Ascending aorta (tissue), 2 donors: ENCODE measurements around the gene PTPN3. TPM values are rescaled to one million over a fixed set of nuclear protein-coding genes. Genes with fewer than 3 reads are reported as not detected.

Experiments
- DNase-seq, 2 donors: peaks; one replicate each; pipeline ENCODE4 v3.0.0-alpha.2; 2019; ENCODE audit warnings: low spot score in 2 of 2
- H3K27ac ChIP-seq, 2 donors: fragments of 200-600 bp; sonication (generic); one replicate each; pipeline ENCODE4 v1.5.1; 2016 to 2017; ENCODE audit warnings: mild to moderate bottlenecking in 1 of 2
- H3K27me3 ChIP-seq: fragments of 200-600 bp; sonication (generic); one replicate; pipeline ENCODE4 v1.5.1; 2017
- H3K36me3 ChIP-seq, 2 donors: fragments of 200-600 bp; sonication (generic); one replicate each; pipeline ENCODE4 v1.5.1; 2016
- H3K4me1 ChIP-seq, 2 donors: fragments of 200-600 bp; sonication (generic); one replicate each; pipeline ENCODE4 v1.5.1; 2016 to 2017; ENCODE audit warnings: mild to moderate bottlenecking in 1 of 2
- H3K4me3 ChIP-seq, 2 donors: fragments of 200-600 bp; sonication (generic); one replicate each; pipeline ENCODE4 v1.5.1; 2016 to 2017; ENCODE audit warnings: mild to moderate bottlenecking in 1 of 2
- H3K9me3 ChIP-seq, 2 donors: fragments of 200-600 bp; sonication (generic); one replicate each; pipeline ENCODE4 v1.5.1; 2016
- intact Hi-C: fragments of 100-400 bp; cut with DNase I; formaldehyde crosslinking; loops from one replicate; pipeline ENCODE4 v1.15.1; 2023
- total RNA-seq: library from RNA; depleted of rRNA; stranded (reverse); fragments of >200 nt; gene quantifications from one replicate; pipeline ENCODE4 v1.1.0, GENCODE V29; 2016
- TF ChIP-seq, protein P1 (sequence below), 3 experiments: fragments of 200-600 bp in 2 of 3; fragments of 450-650 bp in 1 of 3; sonication (generic) in 2 of 3; IDR thresholded peaks; one replicate each; pipeline ENCODE4 v1.5.1; 2016 to 2019; ENCODE audit warnings: antibody characterized with exemption in 3 of 3, mild to moderate bottlenecking in 1 of 3, moderate library complexity in 1 of 3

The PTPN3 gene
- total RNA-seq, 1 donor from 2014 or later: 4.3 TPM

GRCh38 chr9:109382585-109382984 lies 115.5 kb downstream of the PTPN3 start:
- Histone ChIP-seq H3K36me3 (peaks cover 72 to 94% of the 10 kb centered on the region in 2 donors), H3K27me3 (no peaks in the 10 kb centered on the region), H3K4me1 (no peaks in the 10 kb centered on the region), H3K4me3 (no peak overlapping the region), H3K27ac (no peak overlapping the region), H3K9me3 (no peaks in the 10 kb centered on the region)
- no peak for DNase-seq
- intact Hi-C loops: no loop called here
- TF ChIP-seq, protein P1, sequence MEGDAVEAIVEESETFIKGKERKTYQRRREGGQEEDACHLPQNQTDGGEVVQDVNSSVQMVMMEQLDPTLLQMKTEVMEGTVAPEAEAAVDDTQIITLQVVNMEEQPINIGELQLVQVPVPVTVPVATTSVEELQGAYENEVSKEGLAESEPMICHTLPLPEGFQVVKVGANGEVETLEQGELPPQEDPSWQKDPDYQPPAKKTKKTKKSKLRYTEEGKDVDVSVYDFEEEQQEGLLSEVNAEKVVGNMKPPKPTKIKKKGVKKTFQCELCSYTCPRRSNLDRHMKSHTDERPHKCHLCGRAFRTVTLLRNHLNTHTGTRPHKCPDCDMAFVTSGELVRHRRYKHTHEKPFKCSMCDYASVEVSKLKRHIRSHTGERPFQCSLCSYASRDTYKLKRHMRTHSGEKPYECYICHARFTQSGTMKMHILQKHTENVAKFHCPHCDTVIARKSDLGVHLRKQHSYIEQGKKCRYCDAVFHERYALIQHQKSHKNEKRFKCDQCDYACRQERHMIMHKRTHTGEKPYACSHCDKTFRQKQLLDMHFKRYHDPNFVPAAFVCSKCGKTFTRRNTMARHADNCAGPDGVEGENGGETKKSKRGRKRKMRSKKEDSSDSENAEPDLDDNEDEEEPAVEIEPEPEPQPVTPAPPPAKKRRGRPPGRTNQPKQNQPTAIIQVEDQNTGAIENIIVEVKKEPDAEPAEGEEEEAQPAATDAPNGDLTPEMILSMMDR (IDR thresholded peaks at IDR 0.05): no peak

DNA sequence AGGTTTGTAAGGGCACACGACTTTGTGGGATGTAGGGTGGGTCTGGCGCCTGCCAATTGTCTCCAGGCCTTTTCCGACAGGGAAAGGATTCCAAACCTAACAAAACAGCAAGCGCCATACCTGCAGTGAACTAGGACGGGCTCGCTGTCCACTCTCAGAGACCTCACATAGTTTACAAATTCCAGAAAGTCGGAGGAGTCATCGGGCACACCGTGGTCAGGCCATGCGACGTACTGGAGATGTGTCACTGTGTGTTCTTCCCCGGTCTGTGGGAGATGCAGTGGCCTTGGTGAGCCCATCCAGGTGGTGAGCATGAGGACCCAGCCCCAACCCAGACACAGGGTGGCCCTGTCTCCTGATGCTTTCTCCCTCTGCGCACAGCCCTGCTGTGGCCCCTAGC lies 115.9 kb downstream of the PTPN3 start:
- Histone ChIP-seq H3K27me3 (no peaks in the 10 kb centered on the region), H3K27ac (no peak overlapping the region), H3K4me1 (no peaks in the 10 kb centered on the region), H3K4me3 (no peak overlapping the region), H3K9me3 (no peaks in the 10 kb centered on the region), H3K36me3 (peaks cover 69 to 89% of the 10 kb centered on the region in 2 donors)
- no peak for DNase-seq
- TF ChIP-seq, protein P1 (IDR thresholded peaks at IDR 0.05): no peak
- intact Hi-C loops: no loop called here

DNA sequence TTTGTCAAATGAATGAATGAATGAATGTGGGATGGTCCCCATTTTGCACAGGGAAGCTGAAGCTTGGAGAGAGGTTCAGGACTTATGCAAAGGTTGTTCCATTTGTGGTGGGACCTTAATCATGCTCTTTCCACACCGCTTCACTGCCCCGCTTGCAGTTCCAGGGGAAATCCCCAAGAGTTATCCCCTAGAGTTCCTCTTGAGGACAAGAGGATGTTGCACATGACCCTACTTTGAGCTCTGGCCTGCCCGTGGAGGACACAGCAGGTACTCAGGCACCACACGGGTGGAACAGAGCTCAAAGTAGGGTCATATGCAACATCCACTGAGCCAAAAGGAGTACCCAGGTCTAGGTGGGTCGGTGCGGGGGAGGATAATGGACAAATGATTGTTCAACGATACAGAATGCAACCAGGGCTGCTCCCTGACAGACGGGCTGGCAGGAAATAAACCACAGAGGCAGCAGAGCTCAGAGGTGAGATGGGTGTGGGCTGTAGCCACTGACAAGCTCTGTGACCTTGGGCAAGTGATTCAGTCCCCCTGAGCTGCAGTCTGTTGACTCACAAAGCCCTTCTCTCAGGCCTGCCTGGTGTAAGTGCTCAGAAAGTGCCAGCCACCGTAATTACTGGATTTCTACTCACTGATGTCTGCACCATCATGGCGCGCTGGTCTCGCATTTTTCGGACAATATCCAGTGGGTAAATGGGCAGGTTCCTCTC lies 116.9 kb downstream of the PTPN3 start:
- Histone ChIP-seq H3K27ac (no peak overlapping the region), H3K36me3 (peaks cover 60 to 79% of the 10 kb centered on the region in 2 donors), H3K27me3 (no peaks in the 10 kb centered on the region), H3K4me1 (no peaks in the 10 kb centered on the region), H3K9me3 (no peaks in the 10 kb centered on the region), H3K4me3 (no peak overlapping the region)
- DNase-seq: no peak
- intact Hi-C loops: no loop called here
- TF ChIP-seq, protein P1 (IDR thresholded peaks at IDR 0.05): no peak

DNA sequence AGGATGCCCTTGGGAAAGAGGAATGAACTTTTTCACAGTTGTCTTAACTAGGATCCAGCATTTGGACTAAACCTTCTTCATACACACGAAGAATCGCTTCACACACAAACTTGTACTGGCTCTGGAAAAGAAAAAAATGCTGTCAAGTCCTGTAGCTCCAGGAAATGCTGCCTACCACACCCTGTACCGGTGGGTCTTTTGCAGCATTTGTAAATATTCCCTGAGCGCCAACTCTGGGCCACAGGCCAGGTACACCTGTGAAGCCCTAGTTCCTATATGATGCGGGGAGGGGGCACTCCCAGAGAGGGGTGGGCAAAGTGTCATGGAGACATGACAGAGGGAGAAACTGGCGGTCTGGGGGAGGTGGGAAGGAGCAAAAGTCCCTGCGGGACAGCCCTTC lies 118.6 kb downstream of the PTPN3 start:
- intact Hi-C loops: no loop called here
- TF ChIP-seq, protein P1 (IDR thresholded peaks at IDR 0.05): no peak
- Histone ChIP-seq H3K9me3 (no peaks in the 10 kb centered on the region), H3K36me3 (peaks cover 46 to 63% of the 10 kb centered on the region in 2 donors), H3K27ac (no peak overlapping the region), H3K27me3 (no peaks in the 10 kb centered on the region), H3K4me3 (no peak overlapping the region), H3K4me1 (no peaks in the 10 kb centered on the region)
- no peak for DNase-seq

DNA sequence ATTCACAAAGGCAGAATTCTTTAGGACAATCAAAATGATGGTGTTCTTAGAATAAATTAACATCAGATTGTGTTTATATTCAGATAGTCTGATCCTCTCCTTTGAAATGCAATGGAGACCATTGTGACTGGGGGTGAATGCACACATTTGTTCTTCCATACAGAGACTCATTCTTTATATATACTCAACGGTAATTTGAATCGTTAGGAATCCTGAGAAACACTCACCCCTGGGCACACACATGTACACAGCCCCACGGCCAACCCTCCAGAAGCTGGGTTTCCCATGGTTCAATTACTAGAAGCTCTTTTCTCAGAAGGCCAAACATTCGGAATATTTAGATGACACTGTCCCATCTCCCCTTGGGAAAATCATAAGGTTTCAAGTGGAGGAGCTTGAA lies 119.8 kb downstream of the PTPN3 start:
- no peak for DNase-seq
- intact Hi-C loops: no loop called here
- no peaks in the 10 kb centered on the region for H3K4me1 ChIP-seq
- TF ChIP-seq, protein P1 (IDR thresholded peaks at IDR 0.05): no peak
- no peak overlapping the region for H3K27ac ChIP-seq
- H3K9me3 ChIP-seq: peaks cover 0 to under 1% of the 10 kb centered on the region in 2 donors
- H3K27me3 ChIP-seq: no peaks in the 10 kb centered on the region
- no peak overlapping the region for H3K4me3 ChIP-seq
- peaks cover 34 to 51% of the 10 kb centered on the region in 2 donors for H3K36me3 ChIP-seq
